H9 (cell line): Measurements from ENCODE around the gene OSBPL8. TPM values are rescaled to one million over a fixed set of nuclear protein-coding genes. Genes with fewer than 3 reads are reported as not detected.

Experiments
- DNase-seq: peaks from one replicate; pipeline ENCODE4 v3.0.0-alpha.2; 2017
- H2AFZ ChIP-seq: one replicate; pipeline ENCODE4 v1.6.1; 2013; ENCODE audit warnings: mild to moderate bottlenecking, low read length, control low read depth, moderate library complexity
- H2AK5ac ChIP-seq: 2 replicates; pipeline ENCODE4 v1.6.1; 2013; ENCODE audit warnings: low read length, control low read depth, mixed read lengths; ENCODE audit not compliant: insufficient read length
- H2BK120ac ChIP-seq: one replicate; pipeline ENCODE4 v1.6.1; 2013; ENCODE audit warnings: low read depth, mild to moderate bottlenecking, low read length, control low read depth, inconsistent platforms; ENCODE audit not compliant: poor library complexity, severe bottlenecking
- H2BK12ac ChIP-seq: 2 replicates; pipeline ENCODE4 v1.6.1; 2013; ENCODE audit warnings: low read length, control low read depth, mixed read lengths, low read depth; ENCODE audit not compliant: insufficient read length
- H2BK15ac ChIP-seq: 2 replicates; pipeline ENCODE4 v1.6.1; 2013; ENCODE audit warnings: low read depth, low read length, control low read depth
- H2BK20ac ChIP-seq: one replicate; pipeline ENCODE4 v1.6.1; 2013; ENCODE audit warnings: low read depth, mild to moderate bottlenecking, low read length, control low read depth, inconsistent platforms; ENCODE audit not compliant: poor library complexity, severe bottlenecking
- H2BK5ac ChIP-seq: 2 replicates; pipeline ENCODE4 v1.6.1; 2013; ENCODE audit warnings: low read length, control low read depth, mixed read lengths; ENCODE audit not compliant: insufficient read length
- H3K14ac ChIP-seq: 2 replicates; pipeline ENCODE4 v1.6.1; 2013; ENCODE audit warnings: low read length, control low read depth; ENCODE audit not compliant: insufficient read depth
- H3K18ac ChIP-seq: 2 replicates; pipeline ENCODE4 v1.6.1; 2013; ENCODE audit warnings: low read depth, mild to moderate bottlenecking, mixed read lengths, low read length, control low read depth; ENCODE audit not compliant: insufficient read length
- H3K23ac ChIP-seq: 2 replicates; pipeline ENCODE4 v1.6.1; 2013; ENCODE audit warnings: low read length, control low read depth, mixed read lengths, low read depth; ENCODE audit not compliant: insufficient read length
- H3K23me2 ChIP-seq: 2 replicates; pipeline ENCODE4 v1.6.1; 2013; ENCODE audit warnings: low read depth, mild to moderate bottlenecking, mixed read lengths, low read length, control low read depth; ENCODE audit not compliant: insufficient read length, poor library complexity, severe bottlenecking
- H3K27ac ChIP-seq: 2 replicates; pipeline ENCODE4 v1.5.1; 2013; ENCODE audit warnings: low read length, control low read depth, mixed read lengths, low read depth; ENCODE audit not compliant: insufficient read length
- H3K27me3 ChIP-seq: 2 replicates; pipeline ENCODE4 v1.6.1; 2013; ENCODE audit warnings: low read length, control low read depth, inconsistent platforms; ENCODE audit not compliant: insufficient read depth
- H3K4ac ChIP-seq: 2 replicates; pipeline ENCODE4 v1.6.1; 2013; ENCODE audit warnings: low read depth, mild to moderate bottlenecking, control low read depth, inconsistent platforms, low read length, moderate library complexity
- H3K4me1 ChIP-seq: 2 replicates; pipeline ENCODE4 v1.6.1; 2013; ENCODE audit warnings: low read length, control low read depth, inconsistent platforms; ENCODE audit not compliant: insufficient read depth
- H3K4me2 ChIP-seq: 2 replicates; pipeline ENCODE4 v1.6.1; 2013; ENCODE audit warnings: low read length, control low read depth, mixed read lengths; ENCODE audit not compliant: insufficient read length, insufficient read depth
- H3K56ac ChIP-seq: 2 replicates; pipeline ENCODE4 v1.6.1; 2013; ENCODE audit warnings: low read depth, mild to moderate bottlenecking, mixed read lengths, low read length, control low read depth; ENCODE audit not compliant: insufficient read length
- H3K79me1 ChIP-seq: 2 replicates; pipeline ENCODE4 v1.6.1; 2013; ENCODE audit warnings: low read depth, mild to moderate bottlenecking, moderate library complexity, low read length, control low read depth, inconsistent platforms; ENCODE audit not compliant: insufficient read depth, poor library complexity, severe bottlenecking
- H3K79me2 ChIP-seq: 2 replicates; pipeline ENCODE4 v1.6.1; 2013; ENCODE audit warnings: low read length, control low read depth, inconsistent platforms; ENCODE audit not compliant: insufficient read depth
- H3K9ac ChIP-seq: 2 replicates; pipeline ENCODE4 v1.6.1; 2013; ENCODE audit warnings: low read length, control low read depth, mixed read lengths; ENCODE audit not compliant: insufficient read length; ENCODE audit errors: extremely low read depth
- H3K9me3 ChIP-seq: one replicate; pipeline ENCODE4 v1.6.1; 2013; ENCODE audit warnings: low read depth, low read length, inconsistent platforms; ENCODE audit not compliant: control insufficient read depth
- H3T11ph ChIP-seq: one replicate; pipeline ENCODE4 v1.6.1; 2013; ENCODE audit warnings: mild to moderate bottlenecking, low read length, control low read depth, inconsistent platforms
- H4K20me1 ChIP-seq: one replicate; pipeline ENCODE4 v1.6.1; 2013; ENCODE audit not compliant: control insufficient read depth, insufficient read length, insufficient read depth
- H4K5ac ChIP-seq: 2 replicates; pipeline ENCODE4 v1.6.1; 2013; ENCODE audit warnings: low read depth, mild to moderate bottlenecking, mixed read lengths, low read length, control low read depth; ENCODE audit not compliant: insufficient read length
- H4K8ac ChIP-seq: replicated peaks from 2 replicates; pipeline ENCODE4 v1.6.1; 2013; ENCODE audit warnings: low read length, control low read depth, mixed read lengths, low read depth; ENCODE audit not compliant: insufficient read length
- H4K91ac ChIP-seq: 2 replicates; pipeline ENCODE4 v1.6.1; 2013; ENCODE audit warnings: low read depth, mild to moderate bottlenecking, moderate library complexity, mixed read lengths, low read length, control low read depth; ENCODE audit not compliant: insufficient read length
- H3K27ac Mint-ChIP-seq, 3 experiments: 2 replicates in 2 of 3; 3 replicates in 1 of 3; pipeline ENCODE4 v1.8.0; 2020 to 2021; ENCODE audit warnings: mixed read lengths in 3 of 3, mild to moderate bottlenecking in 1 of 3, moderate library complexity in 1 of 3
- H3K27me3 Mint-ChIP-seq: 2 replicates; pipeline ENCODE4 v1.8.0; 2021; ENCODE audit warnings: low read depth, mild to moderate bottlenecking, moderate library complexity, mixed read lengths
- H3K36me3 Mint-ChIP-seq, 3 experiments: 2 replicates in 2 of 3; 3 replicates in 1 of 3; pipeline ENCODE4 v1.8.0; 2020 to 2021; ENCODE audit warnings: low read depth in 3 of 3, mixed read lengths in 3 of 3; ENCODE audit not compliant: insufficient read depth in 1 of 3
- H3K4me1 Mint-ChIP-seq, 2 experiments: 2 replicates each; pipeline ENCODE4 v1.8.0; 2020; ENCODE audit warnings: mixed read lengths in 2 of 2
- H3K4me3 Mint-ChIP-seq, 2 experiments: 2 replicates in 1 of 2; 3 replicates in 1 of 2; pipeline ENCODE4 v1.8.0; 2020 to 2021; ENCODE audit warnings: mild to moderate bottlenecking in 2 of 2, mixed read lengths in 2 of 2, moderate library complexity in 1 of 2
- H3K9me3 Mint-ChIP-seq, 2 experiments: 2 replicates in 1 of 2; 3 replicates in 1 of 2; pipeline ENCODE4 v1.8.0; 2020; ENCODE audit warnings: mild to moderate bottlenecking in 2 of 2, mixed read lengths in 2 of 2, moderate library complexity in 1 of 2
- WGBS: extraction: QIAGEN DNeasy Blood & Tissue Kit; methylation state at CpG from one replicate; pipeline ENCODE4 v1.1.7; 2013; ENCODE audit warnings: missing lambda C conversion rate, low lambda C conversion rate, mixed read lengths; ENCODE audit not compliant: insufficient read length; ENCODE audit errors: extremely low coverage; 5-methylcytosine and 5-hydroxymethylcytosine counted together
- total RNA-seq: library from RNA; stranded (reverse); gene quantifications from 2 replicates; pipeline ENCODE4 v1.2.1, GENCODE V29; 2021
- TF ChIP-seq, protein P1 (sequence below): fragments of 200-600 bp; sonication (generic); conservative IDR thresholded peaks from 3 replicates; pipeline ENCODE4 v1.8.0; 2021; ENCODE audit warnings: antibody characterized with exemption, mild to moderate bottlenecking

The OSBPL8 gene
- total RNA-seq, 1 experiment from 2014 or later: 61.2 TPM

DNA sequence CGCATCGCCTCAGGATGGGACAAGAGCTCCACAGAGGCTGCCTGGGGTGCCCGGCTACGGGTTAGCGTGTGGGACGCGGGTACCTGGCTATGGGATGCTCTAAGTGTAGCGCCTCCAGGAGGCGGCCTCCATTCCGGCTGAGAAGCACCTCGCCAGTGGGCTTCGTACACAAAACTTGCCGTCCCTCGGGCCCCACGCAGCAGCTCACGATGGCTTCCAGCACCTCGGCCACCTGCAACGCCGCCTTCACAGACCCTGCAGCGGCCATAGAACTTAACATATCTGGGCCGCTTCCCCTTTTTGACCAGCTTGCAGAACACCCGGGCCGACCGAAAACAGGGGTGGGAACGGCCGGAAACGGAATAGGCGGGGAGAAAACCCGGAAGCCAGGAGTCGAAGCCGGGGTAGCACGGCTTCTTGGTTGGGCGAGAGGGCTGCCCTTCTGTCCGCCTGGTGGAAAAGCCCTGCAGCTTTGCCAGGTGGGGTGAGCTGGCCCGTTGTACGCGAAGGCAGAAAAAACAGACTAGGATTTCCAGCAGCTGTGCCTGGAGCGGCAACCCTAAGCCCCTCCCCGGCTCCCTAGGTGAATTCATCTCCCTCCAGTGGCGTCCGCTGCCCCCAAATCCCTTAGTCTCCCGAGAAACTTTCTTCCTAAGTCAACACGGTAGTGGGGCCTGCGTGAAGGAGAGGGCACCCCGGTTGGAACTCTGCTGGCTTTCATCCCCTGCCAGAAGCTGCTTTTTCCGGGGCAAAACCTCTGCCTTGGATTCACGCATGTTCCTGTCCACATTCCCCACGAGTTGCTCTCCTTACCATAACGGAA, 211.3 kb downstream of the OSBPL8 start, which contains the start of gene BBS10:
BBS10 (minus strand) TSS at position 337 of the 823 bp plus-strand sequence; CDS start at position 280, 57 bp downstream.
- H3K9me3 ChIP-seq: no peaks in the 10 kb centered on the region
- no peak within 1 kb of the TSS for H2BK20ac ChIP-seq
- H3K27ac Mint-ChIP-seq: peak within 1 kb of the TSS; percentile 94 to 98 (median 95)
- peak within 1 kb of the TSS; percentile 18 for H3K27ac ChIP-seq
- H3K4ac ChIP-seq: no peak within 1 kb of the TSS
- TF ChIP-seq, protein P1, sequence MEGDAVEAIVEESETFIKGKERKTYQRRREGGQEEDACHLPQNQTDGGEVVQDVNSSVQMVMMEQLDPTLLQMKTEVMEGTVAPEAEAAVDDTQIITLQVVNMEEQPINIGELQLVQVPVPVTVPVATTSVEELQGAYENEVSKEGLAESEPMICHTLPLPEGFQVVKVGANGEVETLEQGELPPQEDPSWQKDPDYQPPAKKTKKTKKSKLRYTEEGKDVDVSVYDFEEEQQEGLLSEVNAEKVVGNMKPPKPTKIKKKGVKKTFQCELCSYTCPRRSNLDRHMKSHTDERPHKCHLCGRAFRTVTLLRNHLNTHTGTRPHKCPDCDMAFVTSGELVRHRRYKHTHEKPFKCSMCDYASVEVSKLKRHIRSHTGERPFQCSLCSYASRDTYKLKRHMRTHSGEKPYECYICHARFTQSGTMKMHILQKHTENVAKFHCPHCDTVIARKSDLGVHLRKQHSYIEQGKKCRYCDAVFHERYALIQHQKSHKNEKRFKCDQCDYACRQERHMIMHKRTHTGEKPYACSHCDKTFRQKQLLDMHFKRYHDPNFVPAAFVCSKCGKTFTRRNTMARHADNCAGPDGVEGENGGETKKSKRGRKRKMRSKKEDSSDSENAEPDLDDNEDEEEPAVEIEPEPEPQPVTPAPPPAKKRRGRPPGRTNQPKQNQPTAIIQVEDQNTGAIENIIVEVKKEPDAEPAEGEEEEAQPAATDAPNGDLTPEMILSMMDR: peak; percentile 63
- peaks cover 4% of the 10 kb centered on the region; the same call in 1 of the 2 replicates for H3K79me2 ChIP-seq
- H4K5ac ChIP-seq: no peak within 1 kb of the TSS
- peaks cover 15 to 19% of the 10 kb centered on the region in 2 experiments for H3K4me1 Mint-ChIP-seq
- H3K4me2 ChIP-seq: peak within 1 kb of the TSS; percentile 60
- H4K8ac ChIP-seq: no peak within 1 kb of the TSS
- H2BK120ac ChIP-seq: no peak within 1 kb of the TSS
- H2AK5ac ChIP-seq: no peak within 1 kb of the TSS
- no peak within 1 kb of the TSS for H2BK12ac ChIP-seq
- no CpG with 5 or more reads among the region's 49 CpGs for WGBS
- H3K9ac ChIP-seq: peak within 1 kb of the TSS; percentile 79
- no peaks in the 10 kb centered on the region for H3K27me3 ChIP-seq
- H3K4me1 ChIP-seq: peaks cover 4% of the 10 kb centered on the region; the same call in 1 of the 2 replicates
- H3K36me3 Mint-ChIP-seq: no peaks in the 10 kb centered on the region; a peak in 1 of 7 replicates
- peak; percentile 97 for DNase-seq
- no peak within 1 kb of the TSS for H3K23ac ChIP-seq
- peak within 1 kb of the TSS; percentile 81 for H3K18ac ChIP-seq
- no peaks in the 10 kb centered on the region for H3K9me3 Mint-ChIP-seq
- no peak within 1 kb of the TSS for H2AFZ ChIP-seq
- peak within 1 kb of the TSS; percentile 94 to 95 for H3K4me3 Mint-ChIP-seq
- H3K79me1 ChIP-seq: no peaks in the 10 kb centered on the region
- H3K14ac ChIP-seq: peak within 1 kb of the TSS; percentile 76
- no peak within 1 kb of the TSS for H3K56ac ChIP-seq
- no peak within 1 kb of the TSS for H2BK15ac ChIP-seq
- no peaks in the 10 kb centered on the region for H4K20me1 ChIP-seq
- peaks cover 3% of the 10 kb centered on the region for H3K23me2 ChIP-seq
- no peak within 1 kb of the TSS for H3T11ph ChIP-seq
- no peaks in the 10 kb centered on the region for H3K27me3 Mint-ChIP-seq
- no peak within 1 kb of the TSS for H4K91ac ChIP-seq
- H2BK5ac ChIP-seq: no peak within 1 kb of the TSS
